Ammon's horn (tissue), 1 donor: ENCODE results near the gene HSPB2.
"Not testable (repeated sequence)": the region's sequence is repeated elsewhere in the genome, so short reads cannot be mapped to it uniquely, and the experiment has no call there.

ENCODE experiments used
- DNase-seq: peaks from one replicate; pipeline ENCODE4 v3.0.0-alpha.2; 2016; ENCODE audit warnings: low spot score

HSPB2 gene

GRCh38 chr11:111912535-111912934 is at the start of gene HSPB2:
Gene HSPB2 (plus strand): TSS chr11:111912734. CDS start chr11:111912830, 96 bp downstream.
- DNase-seq: no peak

DNA sequence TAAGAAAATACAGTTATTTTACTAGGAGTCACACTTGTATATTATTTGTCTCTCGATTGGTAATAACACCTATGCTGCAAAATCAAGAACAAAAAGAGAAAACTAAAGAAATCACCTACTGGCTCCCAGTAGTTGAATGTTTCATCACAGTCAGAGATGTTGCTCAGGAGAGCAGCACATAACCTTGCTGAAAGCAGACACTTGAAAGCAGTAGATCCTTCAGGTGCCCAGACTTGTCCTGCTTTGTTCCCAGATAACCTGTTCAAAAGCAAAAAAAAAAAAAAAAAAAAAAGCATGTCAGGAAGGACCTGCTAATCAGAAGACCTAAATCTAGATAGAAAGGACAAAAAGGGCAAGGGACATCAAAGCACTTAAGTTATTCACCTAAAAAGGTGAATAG is 42.4 kb upstream of the HSPB2 start:
- DNase-seq: no peak

DNA sequence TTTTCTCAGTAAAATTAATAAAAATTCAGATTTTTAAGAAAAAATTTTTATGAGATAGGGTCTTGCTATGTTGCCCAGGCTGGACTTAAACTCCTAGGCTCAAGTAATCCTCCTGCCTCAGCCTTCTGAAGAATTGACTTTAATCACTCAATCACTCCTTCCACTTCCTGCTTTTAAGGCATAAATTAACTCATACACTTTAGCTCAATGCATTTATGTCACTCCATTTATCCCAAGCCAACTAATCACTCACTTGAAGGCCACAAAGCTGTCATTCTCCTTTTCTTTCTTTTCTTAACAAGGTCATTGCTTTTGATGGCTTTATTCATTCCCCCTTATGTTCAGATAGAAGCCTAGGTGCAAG is 42.0 kb upstream of the HSPB2 start:
- DNase-seq: no peak

DNA sequence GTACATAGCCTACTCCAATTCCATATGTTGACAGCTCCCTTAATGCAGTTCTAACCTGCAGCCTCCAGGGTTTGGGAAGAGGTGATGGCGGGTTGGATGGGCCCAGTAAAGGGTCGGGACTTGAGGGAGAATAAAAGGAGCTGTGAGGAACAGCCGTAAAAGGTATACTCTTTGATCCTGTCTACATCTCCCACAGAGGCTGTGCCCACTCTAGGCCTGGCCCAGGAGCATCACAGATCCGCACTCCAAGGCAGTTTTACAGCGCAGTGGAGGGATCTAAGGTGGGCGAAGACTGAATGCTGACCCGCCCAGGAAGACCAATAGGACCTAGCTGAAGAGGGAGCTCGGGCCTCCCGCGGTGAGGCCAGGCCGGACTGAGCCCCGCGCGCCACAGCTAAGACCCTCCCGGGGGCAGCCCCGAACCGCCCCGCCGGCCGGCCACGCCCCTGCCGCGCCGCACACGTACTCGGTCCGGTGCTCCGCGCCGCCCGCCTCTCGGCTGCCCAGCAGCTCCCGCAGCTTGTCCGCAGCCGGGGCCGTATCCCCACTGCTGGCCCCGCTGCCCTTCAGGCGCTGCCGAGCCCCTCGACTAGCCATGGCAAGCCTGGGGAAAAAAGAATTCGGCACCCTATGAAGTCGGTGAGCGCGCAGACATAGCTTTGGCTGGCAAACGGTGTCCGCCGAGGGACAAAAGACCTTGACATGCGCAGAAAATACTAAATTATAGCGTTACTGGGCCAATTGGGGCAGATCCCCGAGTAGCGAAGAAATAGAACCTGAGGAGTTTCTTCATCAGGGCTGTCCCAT is 41.4 kb upstream of the HSPB2 start, which contains the start of gene ALG9:
Gene ALG9 (minus strand): TSS at position 696 of the 807 bp plus-strand sequence. CDS start 99 bp downstream, at position 597.
- peak; percentile 76 for DNase-seq

GRCh38 chr11:111871693-111872161 is 40.8 kb upstream of the HSPB2 start:
- no peak for DNase-seq

- no peak for DNase-seq
Observed at GRCh38 chr11:111878385-111878848, 34.1 kb upstream of the HSPB2 start.

GRCh38 chr11:111878849-111879636 is 33.5 kb upstream of the HSPB2 start, which contains the start of the genes CFAP68 and FDXACB1:
Gene CFAP68 (plus strand): TSS chr11:111879541. CDS start chr11:111879561, 20 bp downstream.
Gene FDXACB1 (minus strand): TSS chr11:111879165. CDS start chr11:111879132, 33 bp downstream.
- DNase-seq: peak; percentile 98

- no peak for DNase-seq
Observed at GRCh38 chr11:111879637-111879960, 32.9 kb upstream of the HSPB2 start.

GRCh38 chr11:111882202-111882601 is 30.3 kb upstream of the HSPB2 start:
- peak; percentile 15 for DNase-seq

GRCh38 chr11:111885053-111885452 is 27.5 kb upstream of the HSPB2 start:
- not testable (repeated sequence) for DNase-seq

DNA sequence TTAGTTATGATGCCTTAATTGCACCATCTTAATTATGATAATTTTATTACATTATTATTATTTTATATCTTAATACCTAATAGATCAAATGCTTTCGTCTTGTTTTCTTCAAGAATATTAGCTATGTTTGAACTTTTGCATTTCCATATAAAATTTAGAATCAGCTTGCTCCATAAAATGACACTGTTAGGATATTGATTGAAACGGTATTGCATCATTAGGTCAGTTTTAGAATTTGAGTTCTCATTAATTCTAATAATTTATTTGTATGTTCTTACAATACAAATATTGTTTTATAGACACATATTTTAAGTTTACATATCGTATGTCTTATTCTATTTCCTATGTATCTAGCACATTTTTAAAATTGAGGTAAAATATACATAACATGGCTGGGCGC is 26.5 kb upstream of the HSPB2 start:
- no peak for DNase-seq

GRCh38 chr11:111886844-111887243 is 25.7 kb upstream of the HSPB2 start:
- DNase-seq: no peak

- no peak for DNase-seq
Observed at GRCh38 chr11:111905411-111905810, 7.1 kb upstream of the HSPB2 start.

DNA sequence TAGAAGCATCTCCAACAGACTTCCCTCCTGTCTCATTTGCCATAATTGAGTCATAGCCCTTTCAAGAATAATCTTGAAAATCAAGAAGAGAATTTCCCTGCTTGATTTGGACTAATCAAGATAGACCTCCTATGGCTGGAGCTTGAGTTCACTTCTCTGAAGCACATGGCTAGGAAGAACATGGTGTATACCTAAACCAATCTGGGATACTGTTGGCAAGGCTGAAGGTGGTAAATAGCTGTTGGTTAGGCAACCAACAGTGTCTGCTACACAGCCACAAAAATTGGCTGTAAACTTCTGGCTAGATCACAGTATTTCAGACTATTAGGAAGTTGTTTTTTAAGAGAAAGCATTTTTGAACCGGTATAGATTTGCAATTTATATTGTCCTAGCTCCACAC is 5.9 kb upstream of the HSPB2 start:
- peak; percentile 22 for DNase-seq

DNA sequence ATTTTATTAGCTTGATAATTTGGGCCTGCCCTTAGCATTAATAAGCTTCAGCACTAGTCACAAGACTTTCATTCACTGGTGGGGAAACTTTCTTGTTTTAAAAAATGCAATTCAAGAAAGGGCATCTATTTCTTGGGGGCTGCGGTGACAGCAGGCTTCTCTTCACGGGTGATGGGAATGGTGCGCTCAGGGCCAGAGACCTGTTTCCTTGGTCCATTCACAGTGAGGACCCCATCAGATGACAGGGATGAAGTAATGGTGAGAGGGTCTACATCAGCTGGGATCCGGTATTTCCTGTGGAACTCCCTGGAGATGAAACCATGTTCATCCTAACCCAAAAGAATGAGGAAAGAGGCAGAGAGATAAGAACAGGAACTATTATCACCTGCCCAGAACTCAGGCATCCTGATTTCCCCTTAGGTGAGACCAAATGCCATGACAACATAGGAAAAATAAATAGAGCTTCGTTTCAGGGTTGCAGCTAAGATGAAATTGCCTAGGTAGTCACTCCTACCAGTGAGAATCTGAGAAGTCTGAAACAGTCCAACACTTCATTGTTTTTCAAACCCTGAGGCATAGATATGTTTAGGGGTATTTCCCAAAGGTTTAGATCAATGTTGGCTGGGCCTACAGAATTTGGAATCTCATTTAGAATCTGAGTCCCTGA is 3.8 kb upstream of the HSPB2 start:
- peak; percentile 14 for DNase-seq

- peak; percentile 8 for DNase-seq
Observed at GRCh38 chr11:111909378-111909777, 3.2 kb upstream of the HSPB2 start.

DNA sequence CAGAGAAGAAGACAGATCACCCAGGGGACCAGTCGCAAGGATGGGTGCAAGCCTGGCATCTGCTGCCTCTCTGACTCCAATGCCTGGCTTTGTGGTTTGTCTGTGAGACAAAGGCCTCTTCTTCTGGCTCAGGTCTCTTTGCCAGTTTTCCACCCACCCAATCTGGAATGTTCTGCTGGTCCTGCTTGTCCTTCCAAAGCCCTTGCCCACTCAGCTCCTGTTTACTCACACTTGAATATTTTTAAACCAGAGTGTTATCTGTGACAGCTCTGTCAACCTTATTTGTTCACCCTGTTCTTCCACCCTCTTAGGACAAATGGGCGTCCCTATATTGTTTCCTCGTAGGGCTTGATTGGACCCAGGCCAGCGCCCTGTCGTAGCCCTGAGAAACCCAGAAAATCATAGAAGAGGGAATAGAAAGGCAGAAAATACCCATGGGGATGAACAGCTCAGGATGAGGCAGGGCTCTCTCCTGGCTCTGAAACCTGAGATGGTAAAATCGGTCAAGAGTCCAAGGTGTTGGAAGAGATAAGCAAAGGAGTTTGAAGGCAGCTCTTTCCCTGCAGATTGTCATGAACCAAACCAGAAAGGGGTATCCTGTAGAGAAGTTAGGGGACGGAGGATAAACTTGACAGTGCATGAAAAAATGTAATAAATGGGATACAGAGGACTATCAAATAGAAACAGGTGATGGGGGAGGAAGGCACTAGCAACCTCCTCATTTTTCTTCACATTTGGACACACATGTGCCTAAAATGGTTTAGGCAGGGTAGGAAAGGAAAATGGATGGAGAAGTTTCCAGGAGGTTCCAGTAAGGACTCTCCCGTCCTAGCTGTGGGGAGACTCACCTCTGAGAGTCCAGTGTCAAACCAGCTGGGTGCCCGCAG is 1.6 kb upstream of the HSPB2 start:
- peak; percentile 95 for DNase-seq

GRCh38 chr11:111911563-111912401 is 752 bp upstream of the HSPB2 start, which contains the start of gene CRYAB:
Gene CRYAB (minus strand): TSS chr11:111911770. CDS start chr11:111911724, 46 bp downstream.
- DNase-seq: peak; percentile 96

GRCh38 chr11:111913031-111913861 is 712 bp downstream of the HSPB2 start:
- DNase-seq: peak; percentile 51
